Panc1 (cell line): ENCODE data around the gene PHC1. TPM values are rescaled to one million over a fixed set of nuclear protein-coding genes. Genes with fewer than 3 reads are reported as not detected.

Experiments
- ATAC-seq: fragments of 200-7000 bp; cut with Tn5 transposase; 2 replicates; pipeline ENCODE4 v1.9.1; 2020; ENCODE audit warnings: mild to moderate bottlenecking, moderate library complexity
- BruUV-seq: library from RNA; stranded (reverse); fragments of 400-500 nt; replicated peaks from 2 replicates; lab custom pipeline; 2021; lab: Mats Ljungman, UMichigan
- CTCF ChIA-PET: fragments of 300-600 bp; sonication (Branson Sonifier 250); formaldehyde crosslinking; loops from one replicate; lab custom pipeline; 2022; ENCODE audit warnings: antibody characterized with exemption; lab: Charles Lee
- POLR2A ChIA-PET: fragments of 300-600 bp; sonication (Branson Sonifier 250); formaldehyde crosslinking; loops from one replicate; lab custom pipeline; 2022; ENCODE audit warnings: antibody characterized with exemption; lab: Charles Lee
- DNase-seq: peaks from one replicate; pipeline ENCODE4 v3.0.0-alpha.2; 2010; ENCODE audit warnings: low read depth, low spot score
- H3K27ac ChIP-seq: 2 replicates; pipeline ENCODE4 v1.5.1; 2011; ENCODE audit warnings: mild to moderate bottlenecking, low read length, inconsistent platforms
- H3K27me3 ChIP-seq: fragments of 200-500 bp; sonication (Bioruptor generic); 2 replicates; pipeline ENCODE4 v1.6.0; 2014; ENCODE audit warnings: low read length, inconsistent platforms; ENCODE audit not compliant: control insufficient read depth, insufficient read depth
- H3K36me3 ChIP-seq: fragments of 200-500 bp; sonication (Bioruptor generic); 2 replicates; pipeline ENCODE4 v1.5.1; 2014; ENCODE audit warnings: inconsistent platforms, mild to moderate bottlenecking, low read length, moderate library complexity; ENCODE audit not compliant: control insufficient read depth, insufficient read depth
- H3K4me1 ChIP-seq: 2 replicates; pipeline ENCODE4 v1.5.1; 2011; ENCODE audit warnings: inconsistent platforms, mild to moderate bottlenecking, low read length, moderate library complexity; ENCODE audit not compliant: control insufficient read depth, insufficient read depth
- H3K4me3 ChIP-seq, 2 experiments: 2 replicates each; pipeline ENCODE4 v1.5.1; 2011 to 2012; ENCODE audit warnings: low read depth in 2 of 2, low read length in 2 of 2, mild to moderate bottlenecking in 2 of 2, inconsistent platforms in 1 of 2, moderate library complexity in 1 of 2
- H3K9me3 ChIP-seq: fragments of 200-500 bp; sonication (Bioruptor generic); 2 replicates; pipeline ENCODE4 v1.5.1; 2014; ENCODE audit warnings: low read depth, mild to moderate bottlenecking, inconsistent platforms, low read length, moderate library complexity; ENCODE audit not compliant: control insufficient read depth, insufficient read depth
- CTCF ChIP-seq: fragments of 450-650 bp; IDR thresholded peaks from 2 replicates; pipeline ENCODE4 v1.5.1; 2017; ENCODE audit warnings: mild to moderate bottlenecking
- POLR2AphosphoS5 ChIP-seq: IDR thresholded peaks from 2 replicates; pipeline ENCODE4 v1.6.1; 2012; ENCODE audit warnings: mild to moderate bottlenecking, low read depth, low read length, moderate library complexity
- REST ChIP-seq, 2 experiments: IDR thresholded peaks; 2 replicates each; pipeline ENCODE4 v1.6.1; 2011 to 2012; ENCODE audit warnings: low read depth in 2 of 2, control low read depth in 1 of 2, low read length in 1 of 2, mild to moderate bottlenecking in 1 of 2, moderate library complexity in 1 of 2; ENCODE audit not compliant: insufficient read depth in 1 of 2
- SIN3A ChIP-seq: IDR thresholded peaks from 2 replicates; pipeline ENCODE4 v1.6.1; 2012; ENCODE audit warnings: low read depth, mild to moderate bottlenecking, low read length, moderate library complexity, borderline replicate concordance; ENCODE audit not compliant: insufficient read depth
- TCF7L2 ChIP-seq: IDR thresholded peaks from 2 replicates; pipeline ENCODE4 v1.6.1; 2011; ENCODE audit warnings: mild to moderate bottlenecking, low read depth, low read length, inconsistent platforms
- in situ Hi-C: cut with HindIII; loops from 2 replicates; pipeline ENCODE4 v1.10.0; 2016; ENCODE audit warnings: low sequenced_read_pairs, low pct_unique_long_range_greater_than_20kb
- intact Hi-C: fragments of 100-400 bp; cut with micrococcal nuclease; formaldehyde crosslinking; loops from one replicate; pipeline ENCODE4 v1.10.0; 2022; ENCODE audit not compliant: unreplicated experiment
- total RNA-seq: library from RNA; stranded (reverse); gene quantifications from one replicate; pipeline ENCODE4 v1.2.1, GENCODE V29; 2021; ENCODE audit not compliant: unreplicated experiment

The PHC1 gene
- total RNA-seq, 1 experiment from 2014 or later, result 15.6 TPM

DNA sequence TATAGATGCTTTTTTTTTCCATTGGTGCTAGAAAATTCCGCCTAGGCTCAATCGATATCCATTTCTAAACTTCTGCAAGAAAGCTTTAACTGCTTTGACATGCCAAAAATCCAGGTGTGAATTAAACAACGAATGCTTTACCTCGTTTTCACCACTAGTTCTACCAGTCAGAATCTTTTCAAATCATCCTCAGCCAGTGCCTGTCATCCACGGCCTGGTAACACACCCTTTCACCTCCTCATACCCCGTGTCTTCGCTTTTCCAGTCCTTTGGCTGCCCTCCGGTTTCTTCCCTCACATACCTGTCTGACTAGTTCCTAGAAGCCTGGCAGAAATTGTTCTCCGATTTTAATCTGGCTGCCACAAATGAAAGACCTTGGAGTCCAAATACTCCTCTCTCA lies 1.4 kb upstream of the PHC1 start:
- BruUV-seq, result no TSS peak
- Histone ChIP-seq H3K27me3 (no peaks in the 10 kb centered on the region), H3K4me1 (peaks cover 9% of the 10 kb centered on the region), H3K36me3 (no peaks in the 10 kb centered on the region; the same call in 1 of the 2 replicates), H3K9me3 (no peaks in the 10 kb centered on the region), H3K4me3 (no peak overlapping the region), H3K27ac (peak overlapping the region; percentile 87; the same call in 1 of the 2 replicates)
- CTCF ChIA-PET, result no interaction called here
- intact Hi-C loops (no loop called here), in situ Hi-C loops (no loop called here)
- DNase-seq, result no peak
- ATAC-seq, result no peak
- POLR2A ChIA-PET, result no interaction called here
- TF ChIP-seq POLR2AphosphoS5 (no peak), CTCF (peak; percentile 28; the same call in 1 of the 2 replicates), SIN3A (no peak), TCF7L2 (no peak), REST (IDR thresholded peaks at IDR 0.05; ENCODE audit: insufficient read depth in 1 of 2, low read depth in 2 of 2, low read length in 1 of 2) (no peak)

DNA sequence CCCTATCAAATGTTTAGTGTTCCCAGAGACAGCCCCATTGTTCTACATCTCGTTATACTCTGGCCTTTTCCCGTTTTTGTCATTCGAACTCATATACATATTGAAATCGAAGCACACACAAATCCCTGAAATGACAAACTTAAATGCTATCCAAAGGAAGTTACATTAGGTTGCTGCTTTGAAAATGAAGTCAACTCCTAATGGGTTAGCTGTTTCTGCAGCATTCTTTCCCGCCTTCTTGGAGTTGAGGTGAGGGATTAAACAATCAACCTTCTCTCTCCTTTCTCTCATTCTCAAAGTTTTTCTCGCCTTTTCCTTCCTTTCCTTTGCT lies 642 bp upstream of the PHC1 start:
- in situ Hi-C loops (no loop called here), intact Hi-C loops (no loop called here)
- CTCF ChIA-PET, result no interaction called here
- H3K9me3 ChIP-seq, result no peaks in the 10 kb centered on the region
- H3K4me1 ChIP-seq, result peaks cover 9% of the 10 kb centered on the region
- peak overlapping the region; percentile 56 to 82 for H3K4me3 ChIP-seq
- H3K27me3 ChIP-seq, result no peaks in the 10 kb centered on the region
- no peaks in the 10 kb centered on the region; the same call in 1 of the 2 replicates for H3K36me3 ChIP-seq
- no peak for ATAC-seq
- TSS peak; percentile 92 for BruUV-seq
- peak overlapping the region; percentile 87 for H3K27ac ChIP-seq
- no peak for DNase-seq
- POLR2A ChIA-PET, result interaction anchor here (0.6 kb wide), 1 partner anchor 36 kb away, joined by 3 read pairs; the partner anchor contains the start of gene M6PR
- TF ChIP-seq REST (IDR thresholded peaks at IDR 0.05; ENCODE audit: insufficient read depth in 1 of 2, low read depth in 2 of 2, low read length in 1 of 2), result no peak
- no peak for TF ChIP-seq CTCF
- TF ChIP-seq SIN3A, result no peak
- TF ChIP-seq TCF7L2, result no peak
- TF ChIP-seq POLR2AphosphoS5, result no peak
